Measurements from ENCODE around the gene TAS1R1.
A peak's percentile ranks its signal among the peaks of the same experiment; 100 is the strongest.
"Not testable (repeated sequence)": the region's sequence is repeated elsewhere in the genome, so short reads cannot be mapped to it uniquely, and the experiment has no call there.

Gene TAS1R1

DNA sequence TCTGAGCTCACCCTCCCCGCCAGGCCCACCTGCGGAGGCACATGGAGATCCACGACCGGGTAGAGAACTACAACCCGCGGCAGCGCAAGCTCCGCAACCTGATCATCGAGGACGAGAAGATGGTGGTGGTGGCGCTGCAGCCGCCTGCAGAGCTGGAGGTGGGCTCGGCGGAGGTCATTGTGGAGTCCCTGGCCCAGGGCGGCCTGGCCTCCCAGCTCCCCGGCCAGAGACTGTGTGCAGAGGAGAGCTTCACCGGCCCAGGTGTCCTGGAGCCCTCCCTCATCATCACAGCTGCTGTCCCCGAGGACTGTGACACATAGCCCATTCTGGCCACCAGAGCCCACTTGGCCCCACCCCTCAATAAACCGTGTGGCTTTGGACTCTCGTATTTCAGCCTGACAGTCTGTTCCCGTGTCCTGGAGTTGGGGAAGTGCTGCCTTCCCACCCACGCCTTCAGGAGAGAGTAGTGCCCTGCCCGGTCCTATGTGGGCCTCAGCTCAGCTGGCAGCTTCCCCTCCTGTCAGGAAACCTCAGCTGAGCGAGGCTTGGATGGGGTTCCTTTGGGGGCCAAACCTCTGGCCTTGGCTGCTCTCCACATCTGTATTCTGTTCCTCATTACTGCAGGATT lies 33.9 kb downstream of the TAS1R1 start:
- no peak for DNase-seq (ENCODE audit: low read depth)

DNA sequence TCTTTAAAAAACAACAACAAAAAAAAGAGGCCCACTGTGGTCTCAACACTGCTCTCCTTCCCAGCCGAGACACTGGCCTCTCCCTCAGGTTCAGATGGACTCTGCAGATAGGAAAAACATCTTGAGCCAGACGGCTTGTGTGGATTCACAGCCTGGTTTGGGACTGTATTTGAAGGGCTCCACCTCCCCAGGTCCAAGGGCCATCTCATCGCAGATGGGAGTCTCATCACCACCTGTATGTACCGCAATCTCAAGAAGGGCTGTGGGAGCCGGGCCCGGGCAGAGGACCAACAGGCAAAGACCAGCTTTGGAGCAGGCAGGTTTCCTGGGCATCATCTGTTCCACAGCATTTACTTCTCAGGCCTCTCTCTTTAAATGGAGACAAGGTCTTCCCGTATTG lies 34.9 kb downstream of the TAS1R1 start:
- no peak for DNase-seq (ENCODE audit: low read depth)

GRCh38 chr1:6591222-6591621 lies 36.1 kb downstream of the TAS1R1 start:
- no peak for DNase-seq (ENCODE audit: low read depth)

DNA sequence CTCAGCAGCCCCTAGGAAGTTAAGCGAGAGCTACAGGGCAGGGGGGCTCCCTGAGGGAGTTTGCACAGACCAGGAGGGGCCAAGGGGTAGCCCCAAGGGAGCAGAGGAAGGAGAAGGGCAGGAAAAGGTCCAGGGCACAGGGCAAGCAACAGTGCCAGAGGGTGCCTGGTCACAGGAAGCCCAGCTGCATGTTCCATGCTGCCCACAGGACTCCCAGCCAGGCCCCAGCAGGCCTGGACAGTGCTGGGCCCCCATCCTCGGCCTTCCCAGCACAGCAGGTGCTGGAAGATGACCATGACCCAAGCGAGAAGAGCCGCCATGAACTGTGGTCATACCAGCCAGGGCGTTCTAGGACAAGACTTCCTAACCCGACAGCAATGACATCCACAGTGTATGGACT lies 36.5 kb downstream of the TAS1R1 start:
- no peak for DNase-seq (ENCODE audit: low read depth)

DNA sequence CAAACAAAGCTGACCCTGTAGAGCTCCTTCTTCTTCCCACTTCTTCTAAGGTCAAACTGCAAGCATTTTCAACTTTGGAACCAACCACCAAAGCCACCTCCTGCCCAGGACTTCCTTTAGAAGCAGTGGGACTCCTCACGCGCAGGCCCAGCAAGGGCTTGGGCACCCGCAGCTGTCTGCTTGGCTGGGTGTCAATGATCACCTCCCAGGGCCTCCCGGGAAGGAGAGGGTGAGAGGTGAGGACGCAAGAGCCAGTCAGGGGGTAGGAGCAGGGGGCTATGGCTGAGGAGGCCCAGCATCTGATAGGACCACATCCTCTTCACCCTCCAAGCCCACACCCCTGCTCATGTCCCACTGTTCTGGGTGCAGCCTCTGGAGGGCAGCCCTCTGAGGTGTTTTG lies 37.3 kb downstream of the TAS1R1 start:
- no peak for DNase-seq (ENCODE audit: low read depth)

GRCh38 chr1:6592865-6593593 lies 37.9 kb downstream of the TAS1R1 start:
- DNase-seq (ENCODE audit: low read depth) = no peak

GRCh38 chr1:6593810-6594209 lies 38.7 kb downstream of the TAS1R1 start:
- DNase-seq (ENCODE audit: low read depth) = no peak

GRCh38 chr1:6594977-6595740 lies 40.1 kb downstream of the TAS1R1 start:
- no peak for DNase-seq (ENCODE audit: low read depth)

GRCh38 chr1:6596351-6596750 lies 41.2 kb downstream of the TAS1R1 start:
- no peak for DNase-seq (ENCODE audit: low read depth)

- no peak for DNase-seq (ENCODE audit: low read depth)
Measured at GRCh38 chr1:6596886-6597776, 42.0 kb downstream of the TAS1R1 start.

- no peak for DNase-seq (ENCODE audit: low read depth)
Measured at GRCh38 chr1:6597777-6598131, 42.6 kb downstream of the TAS1R1 start.

DNA sequence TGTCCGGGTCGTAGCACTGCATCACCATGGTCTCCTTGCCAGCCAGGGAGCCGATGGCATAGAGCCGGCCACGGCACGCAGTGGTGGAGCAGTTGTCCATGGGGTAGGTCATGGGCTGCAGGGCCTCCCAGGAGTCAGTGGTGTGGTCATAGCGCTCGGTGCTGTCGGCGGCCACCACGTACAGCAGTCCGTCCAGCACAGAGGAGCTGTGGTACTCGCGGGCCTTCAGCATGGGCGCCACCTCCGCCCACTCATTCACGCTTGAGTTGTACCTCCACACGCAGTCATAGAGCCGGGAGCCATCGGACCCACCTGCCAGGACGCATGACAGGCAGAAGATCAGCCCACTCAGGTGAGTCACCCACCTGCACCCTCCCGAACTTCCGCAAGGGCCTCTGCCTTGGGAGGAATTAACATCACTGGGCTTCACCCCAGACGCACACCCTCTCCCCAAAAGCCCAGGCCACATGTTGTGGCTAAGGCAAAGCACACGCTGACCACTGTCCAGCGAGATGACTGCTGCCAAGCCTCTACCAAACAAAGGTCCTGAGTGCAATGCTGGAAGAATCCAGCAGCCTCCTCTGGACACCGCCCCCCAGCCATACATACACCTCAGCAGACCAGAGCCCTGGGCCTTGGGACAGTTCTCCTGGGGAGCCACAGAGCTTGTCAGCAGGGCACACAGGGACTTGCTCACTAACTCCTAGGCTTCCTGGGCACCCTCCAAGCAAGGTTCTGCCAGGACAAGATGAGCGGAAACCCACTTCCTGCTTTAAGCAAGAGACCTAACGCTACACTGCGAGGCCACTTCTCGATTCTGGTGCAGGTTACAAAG lies 44.3 kb downstream of the TAS1R1 start:
- peak; percentile 24 for DNase-seq (ENCODE audit: low read depth)

GRCh38 chr1:6599991-6600390 lies 44.9 kb downstream of the TAS1R1 start:
- DNase-seq (ENCODE audit: low read depth) = not testable (repeated sequence)

GRCh38 chr1:6600410-6601048 lies 45.4 kb downstream of the TAS1R1 start:
- peak; percentile 23 for DNase-seq (ENCODE audit: low read depth)

GRCh38 chr1:6601049-6601922 lies 46.2 kb downstream of the TAS1R1 start:
- peak; percentile 99 for DNase-seq (ENCODE audit: low read depth)

GRCh38 chr1:6601923-6602668 lies 47.0 kb downstream of the TAS1R1 start:
- peak; percentile 37 for DNase-seq (ENCODE audit: low read depth)

DNA sequence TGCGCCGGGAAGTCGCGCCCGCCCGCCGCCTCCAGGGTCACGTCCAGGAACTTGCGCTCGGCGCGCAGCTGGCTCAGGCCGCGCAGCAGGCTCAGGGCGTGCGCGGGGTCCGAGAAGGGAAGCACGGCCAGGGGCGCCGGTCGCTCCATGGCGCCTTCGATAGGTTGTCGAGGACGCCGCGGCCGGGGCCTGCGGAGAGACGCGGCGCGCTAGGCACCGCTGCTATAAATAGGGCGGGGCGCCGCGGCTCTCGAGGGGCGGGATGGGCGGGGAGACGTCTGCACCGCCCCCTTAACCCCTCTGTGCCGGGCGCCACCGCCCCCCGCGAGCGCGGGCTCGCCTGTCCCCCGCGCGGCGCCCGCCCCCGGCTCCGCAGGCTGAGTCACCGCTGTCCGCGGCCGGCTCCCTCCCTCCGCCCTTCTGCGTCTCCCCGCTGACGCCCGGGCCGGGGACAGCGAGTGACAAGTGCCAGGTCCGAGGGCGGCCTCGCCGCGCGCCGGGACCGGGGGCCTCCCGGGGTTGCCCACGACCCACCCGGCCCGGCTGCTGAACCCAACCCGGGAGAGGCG lies 47.6 kb downstream of the TAS1R1 start, which contains the start of gene KLHL21:
Gene KLHL21 (minus strand): TSS at position 201 of the 569 bp plus-strand sequence. CDS start 52 bp downstream, at position 149.
- peak; percentile 91 for DNase-seq (ENCODE audit: low read depth)

GRCh38 chr1:6603238-6603914 lies 48.3 kb downstream of the TAS1R1 start:
- peak; percentile 81 for DNase-seq (ENCODE audit: low read depth)

Measured in ELR (cell line).